Frontal cortex (tissue), 4 donors: ENCODE results near the gene PCDHB6. TPM values are rescaled to one million over a fixed set of nuclear protein-coding genes. Genes with fewer than 3 reads are reported as not detected.
"Not testable (repeated sequence)": the region's sequence is repeated elsewhere in the genome, so short reads cannot be mapped to it uniquely, and the experiment has no call there.

Source experiments
- DNase-seq, 2 donors: peaks; one replicate each; pipeline ENCODE4 v3.0.0; 2012; ENCODE audit warnings: low spot score in 2 of 2
- FAIRE-seq: peaks from 2 replicates; lab custom pipeline; 2012; peaks lifted over from hg19 to GRCh38; lab: Jason Lieb, UNC
- total RNA-seq: library from RNA; depleted of rRNA; stranded (reverse); fragments of >200 nt; gene quantifications from one replicate; pipeline ENCODE4 v1.2.3, GENCODE V29; 2014
- donor health status: control.
- donor health status: control.
- donor health status: control.

The PCDHB6 gene
- total RNA-seq, 1 donor from 2014 or later, result 3.3 TPM

DNA sequence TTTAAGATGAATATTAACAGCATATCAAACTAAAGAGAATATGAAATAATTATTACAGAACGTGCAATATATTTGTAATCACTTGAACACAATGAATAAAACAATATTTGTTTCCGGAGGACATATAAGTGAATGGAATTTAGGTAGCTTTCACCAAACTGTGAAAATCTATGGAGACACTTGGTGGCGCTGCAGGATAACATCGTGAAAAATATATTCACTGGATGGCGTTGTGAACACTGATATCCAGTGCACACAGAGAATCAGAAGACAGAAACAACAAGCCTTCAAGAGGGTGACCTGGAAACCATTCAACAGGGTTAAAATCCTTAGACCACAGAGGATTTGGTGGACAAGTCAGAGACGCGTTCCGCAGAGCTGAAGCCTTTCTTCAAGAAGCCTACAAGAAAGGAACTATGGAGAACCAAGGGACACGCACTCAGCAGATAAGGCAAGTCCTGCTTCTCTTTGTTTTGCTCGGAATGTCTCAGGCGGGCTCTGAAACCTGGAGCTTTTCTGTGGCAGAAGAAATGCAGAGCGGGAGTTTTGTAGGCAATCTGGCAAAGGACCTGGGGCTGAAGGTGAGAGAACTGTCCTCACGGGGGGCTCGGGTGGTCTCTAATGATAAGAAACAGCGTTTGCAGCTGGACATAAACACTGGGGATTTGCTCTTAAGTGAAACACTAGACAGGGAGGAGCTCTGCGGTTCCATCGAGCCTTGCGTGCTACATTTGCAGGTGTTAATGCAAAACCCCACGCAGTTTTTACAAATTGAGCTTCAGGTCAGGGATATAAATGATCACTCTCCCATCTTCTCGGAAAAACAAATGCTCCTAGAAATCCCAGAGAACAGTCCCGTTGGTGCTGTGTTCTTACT lies 49.7 kb downstream of the PCDHB6 start, which contains the start of gene PCDHB11:
Gene PCDHB11, plus strand, starts transcription at position 269 of the 877 bp plus-strand sequence. Its CDS starts 148 bp downstream, at position 417.
- DNase-seq (no peak), FAIRE-seq (no peak)

DNA sequence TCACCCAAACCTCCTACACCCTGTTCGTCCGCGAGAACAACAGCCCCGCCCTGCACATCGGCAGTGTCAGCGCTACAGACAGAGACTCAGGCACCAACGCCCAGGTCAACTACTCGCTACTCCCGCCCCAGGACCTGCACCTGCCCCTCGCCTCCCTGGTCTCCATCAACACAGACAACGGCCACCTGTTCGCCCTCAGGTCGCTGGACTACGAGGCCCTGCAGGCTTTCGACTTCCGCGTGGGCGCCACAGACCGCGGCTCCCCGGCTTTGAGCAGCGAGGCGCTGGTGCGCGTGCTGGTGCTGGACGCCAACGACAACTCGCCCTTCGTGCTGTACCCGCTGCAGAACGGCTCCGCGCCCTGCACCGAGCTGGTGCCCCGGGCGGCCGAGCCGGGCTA lies 51.3 kb downstream of the PCDHB6 start:
- FAIRE-seq, DNase-seq: not testable (repeated sequence)

DNA sequence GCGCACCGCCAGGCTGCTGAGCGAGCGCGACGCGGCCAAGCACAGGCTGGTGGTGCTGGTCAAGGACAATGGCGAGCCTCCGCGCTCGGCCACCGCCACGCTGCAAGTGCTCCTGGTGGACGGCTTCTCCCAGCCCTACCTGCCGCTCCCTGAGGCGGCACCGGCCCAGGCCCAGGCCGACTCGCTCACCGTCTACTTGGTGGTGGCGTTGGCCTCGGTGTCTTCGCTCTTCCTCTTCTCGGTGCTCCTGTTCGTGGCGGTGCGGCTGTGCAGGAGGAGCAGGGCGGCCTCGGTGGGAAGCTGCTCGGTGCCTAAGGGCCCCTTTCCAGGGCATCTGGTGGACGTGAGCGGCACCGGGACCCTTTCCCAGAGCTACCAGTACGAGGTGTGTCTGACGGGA lies 51.8 kb downstream of the PCDHB6 start:
- not testable (repeated sequence) for DNase-seq, FAIRE-seq

Other genes with a start within 250 kb of the PCDHB6 start
- gene PCDHAC1, start 223.8 kb upstream of the PCDHB6 start, total RNA-seq, result 76.2 TPM
- gene PCDHAC2, start 183.6 kb upstream of the PCDHB6 start, total RNA-seq, result 29.8 TPM
- 0.82 TPM for gene PCDHB1, start 98.7 kb upstream of the PCDHB6 start, total RNA-seq
- gene PCDHB2, start 55.4 kb upstream of the PCDHB6 start, total RNA-seq, result 13.0 TPM
- gene PCDHB3, start 49.6 kb upstream of the PCDHB6 start, total RNA-seq, result 11.0 TPM
- gene PCDHB4, start 28.2 kb upstream of the PCDHB6 start, total RNA-seq, result 4.5 TPM
- gene PCDHB5, start 14.9 kb upstream of the PCDHB6 start, total RNA-seq, result 7.3 TPM
- 9.8 TPM for gene PCDHB7, start 22.6 kb downstream of the PCDHB6 start, total RNA-seq
- gene PCDHB8, start 27.7 kb downstream of the PCDHB6 start, total RNA-seq, result 7.7 TPM
- gene PCDHB16, start 32.3 kb downstream of the PCDHB6 start, total RNA-seq, result 5.3 TPM
- 4.9 TPM for gene PCDHB9, start 37.1 kb downstream of the PCDHB6 start, total RNA-seq
- 13.9 TPM for gene PCDHB10, start 42.3 kb downstream of the PCDHB6 start, total RNA-seq
- 13.0 TPM for gene PCDHB11, start 49.6 kb downstream of the PCDHB6 start, total RNA-seq
- 12.6 TPM for gene PCDHB12, start 58.7 kb downstream of the PCDHB6 start, total RNA-seq
- gene PCDHB13, start 63.9 kb downstream of the PCDHB6 start, total RNA-seq, result 6.1 TPM
- 12.6 TPM for gene PCDHB14, start 73.3 kb downstream of the PCDHB6 start, total RNA-seq
- 18.3 TPM for gene PCDHB15, start 95.3 kb downstream of the PCDHB6 start, total RNA-seq
- not detected for gene SLC25A2, start 154.0 kb downstream of the PCDHB6 start, total RNA-seq
- 119 TPM for gene TAF7, start 170.7 kb downstream of the PCDHB6 start, total RNA-seq
- gene PCDHGA1, start 180.5 kb downstream of the PCDHB6 start, total RNA-seq, result 3.3 TPM
- gene PCDHGA2, start 188.7 kb downstream of the PCDHB6 start, total RNA-seq, result 4.5 TPM
- 4.1 TPM for gene PCDHGA3, start 193.8 kb downstream of the PCDHB6 start, total RNA-seq
- 6.1 TPM for gene PCDHGB1, start 200.0 kb downstream of the PCDHB6 start, total RNA-seq
- gene PCDHGA4, start 205.0 kb downstream of the PCDHB6 start, total RNA-seq, result 5.7 TPM
- 6.1 TPM for gene PCDHGB2, start 209.9 kb downstream of the PCDHB6 start, total RNA-seq
- 5.7 TPM for gene PCDHGA5, start 214.1 kb downstream of the PCDHB6 start, total RNA-seq
- 8.2 TPM for gene PCDHGB3, start 220.2 kb downstream of the PCDHB6 start, total RNA-seq
- gene PCDHGA6, start 223.8 kb downstream of the PCDHB6 start, total RNA-seq, result 9.0 TPM
- gene PCDHGA7, start 232.7 kb downstream of the PCDHB6 start, total RNA-seq, result 4.9 TPM
- gene PCDHGB4, start 237.6 kb downstream of the PCDHB6 start, total RNA-seq, result 8.6 TPM
- 5.7 TPM for gene PCDHGA8, start 242.6 kb downstream of the PCDHB6 start, total RNA-seq
- 13.0 TPM for gene PCDHGB5, start 247.9 kb downstream of the PCDHB6 start, total RNA-seq